NT2/D1 (cell line): ENCODE measurements around the gene MAST4.

Experiments
- SUZ12 ChIP-seq: IDR thresholded peaks from 2 replicates; pipeline ENCODE4 v1.6.1; 2011; ENCODE audit not compliant: insufficient read length, insufficient read depth; ENCODE audit errors: extremely low read depth
- YY1 ChIP-seq: IDR thresholded peaks from 2 replicates; pipeline ENCODE4 v1.6.1; 2011; ENCODE audit not compliant: insufficient read length, insufficient read depth
- ZNF274 ChIP-seq: IDR thresholded peaks from 2 replicates; pipeline ENCODE4 v1.6.1; 2011; ENCODE audit warnings: mild to moderate bottlenecking, low read depth, low read length

GRCh38 chr5:66982056-66982387 lies 385.8 kb downstream of the MAST4 start:
- TF ChIP-seq YY1 = no peak
- TF ChIP-seq ZNF274 = no peak
- no peak for TF ChIP-seq SUZ12
